Measurements from ENCODE around the gene INPP5E. TPM values are rescaled to one million over a fixed set of nuclear protein-coding genes. Genes with fewer than 3 reads are reported as not detected.

The INPP5E gene
- total and polyA plus RNA-seq, 2 donors (not counting 1 experiment from before 2014, with no cell fraction given): 31.0 to 33.1 TPM

GRCh38 chr9:136402067-136402466 is 37.6 kb downstream of the INPP5E start:
- H3K27ac Mint-ChIP-seq: no peak overlapping the region
- peaks cover 48% of the 10 kb centered on the region for H3K4me1 Mint-ChIP-seq
- no peaks in the 10 kb centered on the region for H3K9me3 ChIP-seq (ENCODE audit: control extremely low read depth in 1 of 3, control insufficient read depth in 2 of 3, insufficient read depth in 1 of 3, low read length in 2 of 3)
- TF ChIP-seq EZH2 (IDR thresholded peaks at IDR 0.05; ENCODE audit: borderline replicate concordance, insufficient read depth, low read depth, low read length, poor library complexity, severe bottlenecking) (no peak), CTCF (IDR thresholded peaks at IDR 0.05) (no peak)
- H3K9ac ChIP-seq (ENCODE audit: low read length): no peak overlapping the region
- H2AFZ ChIP-seq (ENCODE audit: insufficient read depth, low read depth, low read length, poor library complexity, severe bottlenecking): no peak overlapping the region
- peaks cover 50% of the 10 kb centered on the region for H3K79me2 ChIP-seq (ENCODE audit: control insufficient read depth, insufficient read depth, low read length)
- H3K9me3 Mint-ChIP-seq (ENCODE audit: insufficient read depth): no peaks in the 10 kb centered on the region
- H3K4me2 ChIP-seq (replicated peaks; ENCODE audit: low read depth, low read length, poor library complexity, severe bottlenecking): no peak overlapping the region
- H3K27ac ChIP-seq (ENCODE audit: low read length in 2 of 2): no peak overlapping the region
- no peak overlapping the region for H3K4me3 Mint-ChIP-seq
- no peaks in the 10 kb centered on the region for H3K27me3 ChIP-seq (replicated peaks in 1 of 4; ENCODE audit: control extremely low read depth in 1 of 4, control insufficient read depth in 3 of 4, insufficient read depth in 4 of 4, low read length in 3 of 4)
- peaks cover 25% of the 10 kb centered on the region for H4K20me1 ChIP-seq (ENCODE audit: control insufficient read depth, insufficient read depth, low read length, poor library complexity, severe bottlenecking)
- H3K36me3 ChIP-seq (replicated peaks in 1 of 2; ENCODE audit: control extremely low read depth in 1 of 2, control insufficient read depth in 1 of 2, extremely low read depth in 1 of 2, insufficient read depth in 2 of 2, low read length in 1 of 2): peaks cover 1 to 27% of the 10 kb centered on the region in 2 experiments
- ChIA-PET POLR2A (no interaction called here), CTCF (interaction anchor here (1.8 to 2.5 kb wide), 2 partner anchors 7 to 39 kb away, joined by 6 to 16 read pairs; partner anchors contain the start of genes DNLZ, ENTR1 and PMPCA)
- intact Hi-C loops (cut with micrococcal nuclease): loop anchor here (5.0 kb wide), 1 partner anchor 160 kb away; no protein-coding TSS in a partner anchor
- peaks cover 39 to 44% of the 10 kb centered on the region in 2 donors for H3K4me1 ChIP-seq (ENCODE audit: control insufficient read depth in 2 of 2, insufficient read depth in 2 of 2, low read length in 2 of 2)
- H3K4me3 ChIP-seq (ENCODE audit: control extremely low read depth in 1 of 5, extremely low read depth in 1 of 5, insufficient read depth in 1 of 5, low read depth in 2 of 5, low read length in 4 of 5): no peak overlapping the region
- no peak for ATAC-seq (ENCODE audit: low read depth)
- WGBS (ENCODE audit: insufficient coverage): 97% methylated on average over 9 of the region's 13 CpGs
- H3K27me3 Mint-ChIP-seq: no peaks in the 10 kb centered on the region
- no peak for DNase-seq

- DNase-seq (no peak), ATAC-seq (ENCODE audit: low read depth) (no peak)
- Histone ChIP-seq H3K4me1 (ENCODE audit: control insufficient read depth in 2 of 2, insufficient read depth in 2 of 2, low read length in 2 of 2) (peaks cover 39 to 44% of the 10 kb centered on the region in 2 donors), H3K4me3 (ENCODE audit: control extremely low read depth in 1 of 5, extremely low read depth in 1 of 5, insufficient read depth in 1 of 5, low read depth in 2 of 5, low read length in 4 of 5) (no peak overlapping the region), H3K27me3 (replicated peaks in 1 of 4; ENCODE audit: control extremely low read depth in 1 of 4, control insufficient read depth in 3 of 4, insufficient read depth in 4 of 4, low read length in 3 of 4) (no peaks in the 10 kb centered on the region), H3K36me3 (replicated peaks in 1 of 2; ENCODE audit: control extremely low read depth in 1 of 2, control insufficient read depth in 1 of 2, extremely low read depth in 1 of 2, insufficient read depth in 2 of 2, low read length in 1 of 2) (peaks cover 1 to 31% of the 10 kb centered on the region in 2 experiments), H4K20me1 (ENCODE audit: control insufficient read depth, insufficient read depth, low read length, poor library complexity, severe bottlenecking) (peaks cover 25% of the 10 kb centered on the region), H3K79me2 (ENCODE audit: control insufficient read depth, insufficient read depth, low read length) (peaks cover 51% of the 10 kb centered on the region), H2AFZ (ENCODE audit: insufficient read depth, low read depth, low read length, poor library complexity, severe bottlenecking) (no peak overlapping the region), H3K9me3 (ENCODE audit: control extremely low read depth in 1 of 3, control insufficient read depth in 2 of 3, insufficient read depth in 1 of 3, low read length in 2 of 3) (no peaks in the 10 kb centered on the region), H3K4me2 (replicated peaks; ENCODE audit: low read depth, low read length, poor library complexity, severe bottlenecking) (no peak overlapping the region), H3K9ac (ENCODE audit: low read length) (no peak overlapping the region), H3K27ac (ENCODE audit: low read length in 2 of 2) (no peak overlapping the region)
- CTCF ChIA-PET: interaction anchor here (1.0 to 2.5 kb wide), 4 partner anchors 8 to 231 kb away, joined by 4 to 16 read pairs (median 6); partner anchors contain the start of genes DNLZ, ENTR1 and PMPCA
- TF ChIP-seq EZH2 (IDR thresholded peaks at IDR 0.05; ENCODE audit: borderline replicate concordance, insufficient read depth, low read depth, low read length, poor library complexity, severe bottlenecking) (no peak), CTCF (IDR thresholded peaks at IDR 0.05) (no peak)
- POLR2A ChIA-PET: interaction anchor here (1.3 to 1.6 kb wide), 2 partner anchors 8 to 10 kb away, joined by 3 to 5 read pairs; partner anchors contain the start of genes ENTR1 and PMPCA
- Mint-ChIP-seq H3K27ac (no peak overlapping the region), H3K9me3 (ENCODE audit: insufficient read depth) (no peaks in the 10 kb centered on the region), H3K4me3 (peak overlapping the region; percentile 34), H3K27me3 (no peaks in the 10 kb centered on the region), H3K4me1 (peaks cover 48% of the 10 kb centered on the region)
- WGBS (ENCODE audit: insufficient coverage): 96% methylated on average over 18 of the region's 18 CpGs
- intact Hi-C loops (cut with micrococcal nuclease): loop anchor here (2.0 to 5.0 kb wide), 3 partner anchors 81 to 435 kb away; partner anchors contain the start of gene SEC16A
Measured at GRCh38 chr9:136401173-136401922, 38.3 kb downstream of the INPP5E start.
